HepG2 (cell line): ENCODE results near the gene PGGT1B. TPM values are rescaled to one million over a fixed set of nuclear protein-coding genes. Genes with fewer than 3 reads are reported as not detected.

Source experiments
- ATAC-seq: fragments of 200-7000 bp; cut with Tn5 transposase; 3 replicates; pipeline ENCODE4 v1.9.1; 2020; ENCODE audit warnings: mild to moderate bottlenecking, moderate library complexity
- BruUV-seq: library from RNA; stranded (reverse); fragments of 400-500 nt; replicated peaks from 2 replicates; lab custom pipeline; 2021; lab: Mats Ljungman, UMichigan
- CTCF ChIA-PET: fragments of 300-600 bp; formaldehyde crosslinking; extraction: SDS; loops from one replicate; lab custom pipeline; 2021; ENCODE audit warnings: low total read pairs, inconsistent platforms, low intra/inter-chr PET ratio; lab: Yijun Ruan, JAX
- POLR2A ChIA-PET: fragments of 350-600 bp; sonication (Branson Sonifier 250); formaldehyde crosslinking; loops from one replicate; lab custom pipeline; 2020; ENCODE audit warnings: antibody characterized with exemption, inconsistent platforms; lab: Yijun Ruan, JAX
- DNase-seq: peaks from one replicate; pipeline ENCODE4 v3.0.0-alpha.2; 2015; ENCODE audit warnings: low spot score
- FAIRE-seq: peaks from 3 replicates; lab custom pipeline; 2011; peaks lifted over from hg19 to GRCh38; lab: Jason Lieb, UNC
- H2AFZ ChIP-seq: one replicate; pipeline ENCODE4 v1.6.1; 2011; ENCODE audit warnings: low read length, inconsistent platforms
- H3K27ac ChIP-seq: fragments of 300-600 bp; 3 replicates; pipeline ENCODE4 v1.8.0; 2011; ENCODE audit warnings: mixed run types, mild to moderate bottlenecking, mixed read lengths, low read length, inconsistent platforms; ENCODE audit not compliant: insufficient read depth; ENCODE audit errors: extremely low read length
- H3K27me3 ChIP-seq, 2 experiments: fragments of 200-600 bp in 1 of 2; 2 replicates in 1 of 2; 3 replicates in 1 of 2; pipeline versions ENCODE4 v1.6.0 to v1.8.0; 2011; ENCODE audit warnings: low read length in 2 of 2, mild to moderate bottlenecking in 2 of 2, moderate library complexity in 2 of 2, inconsistent platforms in 1 of 2; ENCODE audit not compliant: insufficient read depth in 2 of 2, control insufficient read depth in 1 of 2
- H3K36me3 ChIP-seq, 2 experiments: fragments of 200-600 bp in 1 of 2; replicated peaks in 1 of 2; 2 replicates in 1 of 2; 3 replicates in 1 of 2; pipeline versions ENCODE4 v1.5.1 to v1.8.0; 2011; ENCODE audit warnings: low read length in 2 of 2, inconsistent platforms in 1 of 2; ENCODE audit not compliant: insufficient read depth in 2 of 2, control insufficient read depth in 1 of 2
- H3K4me1 ChIP-seq: 2 replicates; pipeline ENCODE4 v1.5.1; 2012; ENCODE audit warnings: low read length, inconsistent platforms; ENCODE audit not compliant: insufficient read depth
- H3K4me2 ChIP-seq: 2 replicates; pipeline ENCODE4 v1.6.0; 2011; ENCODE audit warnings: low read depth, low read length, inconsistent platforms
- H3K4me3 ChIP-seq, 3 experiments: fragments of 200-600 bp in 1 of 3; sonication (generic), shearing (Covaris generic) in 1 of 3; replicated peaks in 1 of 3; 2 replicates each; pipeline ENCODE4 v1.5.1; 2011 to 2016; ENCODE audit warnings: low read length in 3 of 3, inconsistent platforms in 2 of 3, low read depth in 2 of 3, mild to moderate bottlenecking in 2 of 3, control low read depth in 1 of 3, mixed read lengths in 1 of 3; ENCODE audit not compliant: insufficient read depth in 1 of 3
- H3K79me2 ChIP-seq: one replicate; pipeline ENCODE4 v1.6.1; 2011; ENCODE audit warnings: low read length, inconsistent platforms; ENCODE audit not compliant: insufficient read depth
- H3K9ac ChIP-seq: 2 replicates; pipeline ENCODE4 v1.6.0; 2011; ENCODE audit warnings: mild to moderate bottlenecking, low read depth, low read length, inconsistent platforms; ENCODE audit not compliant: insufficient read depth
- H3K9me3 ChIP-seq: 2 replicates; pipeline ENCODE4 v1.5.1; 2012; ENCODE audit warnings: mild to moderate bottlenecking, low read length
- H4K20me1 ChIP-seq: 2 replicates; pipeline ENCODE4 v1.6.0; 2011; ENCODE audit warnings: inconsistent platforms, mild to moderate bottlenecking, low read length, moderate library complexity; ENCODE audit not compliant: insufficient read depth
- CBX5 ChIP-seq: sonication (generic); formaldehyde crosslinking; IDR thresholded peaks from 2 replicates; pipeline ENCODE4 v1.4.0; 2020; ENCODE audit warnings: missing genetic modification reagents, borderline replicate concordance
- CSRNP2 ChIP-seq: sonication (generic); formaldehyde crosslinking; conservative IDR thresholded peaks from 2 replicates; pipeline ENCODE4 v1.8.0; 2022; ENCODE audit warnings: low read depth, missing genetic modification reagents
- EZH2 ChIP-seq: conservative IDR thresholded peaks from 2 replicates; pipeline ENCODE4 v1.6.1; 2012; ENCODE audit warnings: mild to moderate bottlenecking, low read depth, low read length, moderate library complexity
- KAT2B ChIP-seq: fragments of 150-350 bp; IDR thresholded peaks from 2 replicates; pipeline ENCODE4 v1.6.1; 2014; ENCODE audit warnings: low read depth, low read length, borderline replicate concordance
- MTA3 ChIP-seq: sonication (generic); formaldehyde crosslinking; IDR thresholded peaks from 2 replicates; pipeline ENCODE4 v1.4.0; 2020; ENCODE audit warnings: missing genetic modification reagents
- NFE2L1 ChIP-seq: sonication (generic); formaldehyde crosslinking; IDR thresholded peaks from 2 replicates; pipeline ENCODE4 v1.4.0; 2020; ENCODE audit warnings: missing genetic modification reagents, mild to moderate bottlenecking, borderline replicate concordance
- NKX3-1 ChIP-seq: sonication (generic); formaldehyde crosslinking; IDR thresholded peaks from 2 replicates; pipeline ENCODE4 v1.5.0; 2020; ENCODE audit warnings: missing genetic modification reagents
- PPARG ChIP-seq: conservative IDR thresholded peaks from 2 replicates; pipeline ENCODE4 v1.6.1; 2016; ENCODE audit warnings: missing biosample characterization, missing genetic modification reagents
- SUZ12 ChIP-seq: fragments of 150-350 bp; IDR thresholded peaks from 2 replicates; pipeline ENCODE4 v1.6.1; 2014; ENCODE audit warnings: low read depth, low read length
- ZBTB1 ChIP-seq: sonication (generic); formaldehyde crosslinking; IDR thresholded peaks from 2 replicates; pipeline ENCODE4 v1.4.0; 2020; ENCODE audit warnings: missing genetic modification reagents, borderline replicate concordance
- ZBTB10 ChIP-seq: sonication (generic); formaldehyde crosslinking; IDR thresholded peaks from 2 replicates; pipeline ENCODE4 v1.4.0; 2020; ENCODE audit warnings: missing genetic modification reagents, borderline replicate concordance
- ZNF143 ChIP-seq: sonication (generic); formaldehyde crosslinking; IDR thresholded peaks from 2 replicates; pipeline ENCODE4 v1.4.0; 2020; ENCODE audit warnings: missing genetic modification reagents
- ZNF33B ChIP-seq: sonication (generic); formaldehyde crosslinking; IDR thresholded peaks from 2 replicates; pipeline ENCODE4 v1.5.1; 2020; ENCODE audit warnings: mild to moderate bottlenecking, missing genetic modification reagents
- ZNF350 ChIP-seq: sonication (generic); formaldehyde crosslinking; IDR thresholded peaks from 2 replicates; pipeline ENCODE4 v1.4.0; 2020; ENCODE audit warnings: mild to moderate bottlenecking, low read depth, missing genetic modification reagents, borderline replicate concordance
- ZNF768 ChIP-seq: sonication (generic); formaldehyde crosslinking; IDR thresholded peaks from 2 replicates; pipeline ENCODE4 v1.4.0; 2020; ENCODE audit warnings: missing genetic modification reagents
- ZNF792 ChIP-seq: IDR thresholded peaks from 2 replicates; pipeline ENCODE4 v1.6.1; 2016
- WGBS: methylation state at CpG from one replicate; pipeline ENCODE4 v1.1.6; 2017; ENCODE audit warnings: low lambda C conversion rate; 5-methylcytosine and 5-hydroxymethylcytosine counted together
- in situ Hi-C: cut with HindIII; loops from 2 replicates; pipeline ENCODE4 v1.10.0; 2017; ENCODE audit warnings: low pct_unique_long_range_greater_than_20kb; ENCODE audit not compliant: extremely low pct_ligation_motif_present
- intact Hi-C: fragments of 100-400 bp; cut with micrococcal nuclease; formaldehyde crosslinking; loops from one replicate; pipeline ENCODE4 v1.10.0; 2022; ENCODE audit not compliant: unreplicated experiment
- polyA plus RNA-seq, 8 experiments: library from polyadenylated mRNA; depleted of rRNA in 3 of 8; stranded (reverse) in 7 of 8; unstranded in 1 of 8; fragments of >200 nt; fragmentation: Illumina TruSeq in 4 of 8; extraction: Trizol in 4 of 8; gene quantifications; 2 replicates each; pipeline versions ENCODE4 v1.2.1 to v1.2.3, GENCODE V29; 2011 to 2016; ENCODE audit warnings: low read depth in 4 of 8, missing spikeins in 1 of 8, mixed read lengths in 1 of 8; ENCODE audit not compliant: insufficient read depth in 1 of 8
- total RNA-seq, 5 experiments: library from RNA; depleted of rRNA; stranded (reverse); fragments of >200 nt; fragmentation: Illumina TruSeq; extraction: Trizol; gene quantifications; 2 replicates each; pipeline ENCODE4 v1.2.3, GENCODE V29; 2016; ENCODE audit warnings: low read depth in 1 of 5

The PGGT1B gene
- total and polyA plus RNA-seq, 2 of the 13 experiments (the other 11 are each of a cell fraction or from before 2014, with no cell fraction given), result 2.4 to 42.7 TPM

DNA sequence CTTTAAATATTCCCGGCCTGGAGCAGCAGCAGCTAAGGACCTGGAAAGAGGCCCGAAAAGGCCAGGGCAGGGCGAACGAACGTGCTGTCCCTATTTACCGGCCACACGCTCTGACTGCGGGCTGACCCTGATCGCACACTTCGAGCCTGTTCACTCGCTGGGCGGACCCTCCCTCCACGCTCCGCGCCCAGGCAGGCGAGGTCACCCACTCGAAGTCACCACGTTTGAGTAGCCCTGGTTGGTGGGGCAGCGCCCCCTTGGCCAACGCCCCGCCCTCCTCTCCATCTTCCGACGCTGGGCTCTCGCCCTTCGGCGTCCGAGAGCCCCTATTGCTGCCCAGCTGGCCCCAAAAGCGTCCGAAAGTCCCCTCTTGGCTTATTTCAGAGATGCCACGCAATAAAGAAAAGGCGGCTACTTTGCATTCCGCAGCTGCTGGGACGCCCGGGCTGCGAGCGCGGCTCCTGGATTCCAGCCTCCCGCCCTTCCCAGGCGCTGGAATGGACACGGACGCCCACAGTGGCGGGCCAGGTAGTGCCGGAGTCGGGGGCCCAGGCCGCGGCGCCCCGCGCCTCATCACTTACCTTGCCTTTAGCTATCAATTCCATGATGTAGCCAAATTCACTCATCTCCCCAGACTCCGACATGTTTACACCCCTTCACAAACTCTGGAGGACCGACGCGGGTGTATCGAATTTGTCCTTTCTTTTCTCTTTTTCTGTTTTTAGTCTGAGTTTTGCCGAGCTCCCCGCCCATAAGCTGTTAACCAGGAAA, 83.1 kb downstream of the PGGT1B start:
- ChIA-PET CTCF (no interaction called here), POLR2A (no interaction called here)
- ATAC-seq (peak; percentile 68), FAIRE-seq (no peak), DNase-seq (no peak)
- Histone ChIP-seq H2AFZ (no peak overlapping the region), H3K4me1 (peaks cover 5% of the 10 kb centered on the region; the same call in 1 of the 2 replicates), H3K27me3 (peaks cover 3 to 54% of the 10 kb centered on the region in 2 experiments), H3K36me3 (no peaks in the 10 kb centered on the region), H3K4me2 (peak overlapping the region; percentile 83), H3K79me2 (no peaks in the 10 kb centered on the region), H3K4me3 (peak overlapping the region; percentile 46 to 69 (median 50)), H3K9me3 (no peaks in the 10 kb centered on the region), H4K20me1 (no peaks in the 10 kb centered on the region), H3K9ac (no peak overlapping the region), H3K27ac (no peak overlapping the region)
- TF ChIP-seq EZH2 (peak; percentile 82; the same call in 1 of the 2 replicates), NFE2L1 (no peak)
- no TSS peak for BruUV-seq
- intact Hi-C loops, result loop anchor here (5.0 kb wide), 1 partner anchor 63 kb away; no protein-coding TSS in a partner anchor
- WGBS, result 72% methylated on average over 40 of the region's 56 CpGs
- in situ Hi-C loops, result no loop called here

- no TSS peak for BruUV-seq
- H3K27ac ChIP-seq, result no peak overlapping the region
- H3K4me3 ChIP-seq, result no peak overlapping the region
- no peak overlapping the region for H3K9ac ChIP-seq
- WGBS, result 91% methylated on average over 26 of the region's 30 CpGs
- no peak; the same call in 2 of the 3 replicates for ATAC-seq
- H3K79me2 ChIP-seq, result no peaks in the 10 kb centered on the region
- POLR2A ChIA-PET, result no interaction called here
- no peak for FAIRE-seq
- H3K27me3 ChIP-seq, result peaks cover 3 to 54% of the 10 kb centered on the region in 2 experiments
- intact Hi-C loops, result no loop called here
- no peak overlapping the region for H2AFZ ChIP-seq
- H3K4me2 ChIP-seq, result no peak overlapping the region
- no peaks in the 10 kb centered on the region for H3K36me3 ChIP-seq
- no peak for DNase-seq
- H4K20me1 ChIP-seq, result no peaks in the 10 kb centered on the region
- no peaks in the 10 kb centered on the region for H3K9me3 ChIP-seq
- CTCF ChIA-PET, result no interaction called here
- H3K4me1 ChIP-seq, result peaks cover 5% of the 10 kb centered on the region; the same call in 1 of the 2 replicates
- in situ Hi-C loops, result no loop called here
- TF ChIP-seq PPARG (no peak), SUZ12 (no peak), KAT2B (no peak), ZNF792 (no peak), NKX3-1 (CRISPR knock-in tag) (no peak), ZNF33B (CRISPR knock-in tag) (no peak), ZNF768 (CRISPR knock-in tag) (no peak), ZNF350 (CRISPR knock-in tag) (no peak), CBX5 (CRISPR knock-in tag) (no peak), ZNF143 (CRISPR knock-in tag) (no peak), MTA3 (CRISPR knock-in tag) (no peak), CSRNP2 (CRISPR knock-in tag) (no peak), ZBTB10 (CRISPR knock-in tag) (no peak), ZBTB1 (no peak)
Measured at GRCh38 chr5:115179030-115179393, 83.7 kb downstream of the PGGT1B start.
